Measurements from ENCODE around the gene ITPRIPL1. TPM values are rescaled to one million over a fixed set of nuclear protein-coding genes. Genes with fewer than 3 reads are reported as not detected.
A peak's percentile ranks its signal among the peaks of the same experiment; 100 is the strongest.
"Not testable (repeated sequence)": the region's sequence is repeated elsewhere in the genome, so short reads cannot be mapped to it uniquely, and the experiment has no call there.

The ITPRIPL1 gene
- 3.1 TPM for total RNA-seq
- long read RNA-seq, transcript ITPRIPL1-204 (3 exons, 1,946 nt): major isoform, 8 of 12 reads
- long read RNA-seq, partial matches to known transcripts: 0 of 12 reads
- long read RNA-seq, other reads (novel, unspliced or antisense): 0 of 12 reads

GRCh38 chr2:96325041-96325883 lies at the start of gene ITPRIPL1:
Gene ITPRIPL1, plus strand, starts transcription at chr2:96325317. Its CDS starts 523 bp downstream, at chr2:96325840.
- DNase-seq (ENCODE audit: low spot score): peak; percentile 90

GRCh38 chr2:96276787-96277499 lies 48.2 kb upstream of the ITPRIPL1 start:
- DNase-seq (ENCODE audit: low spot score): no peak

- no peak for DNase-seq (ENCODE audit: low spot score)
These were observed 37.8 kb upstream of the ITPRIPL1 start for GRCh38 chr2:96287273-96287856.

- no peak for DNase-seq (ENCODE audit: low spot score)
These were observed 33.4 kb upstream of the ITPRIPL1 start for GRCh38 chr2:96291751-96292150.

- not testable (repeated sequence) for DNase-seq (ENCODE audit: low spot score)
These were observed 30.8 kb upstream of the ITPRIPL1 start for GRCh38 chr2:96294271-96294670.

GRCh38 chr2:96296925-96297324 lies 28.2 kb upstream of the ITPRIPL1 start:
- no peak for DNase-seq (ENCODE audit: low spot score)

- DNase-seq (ENCODE audit: low spot score): no peak
These were observed 23.3 kb upstream of the ITPRIPL1 start for GRCh38 chr2:96301865-96302264.

- no peak for DNase-seq (ENCODE audit: low spot score)
These were observed 20.5 kb upstream of the ITPRIPL1 start for GRCh38 chr2:96304606-96305005.

GRCh38 chr2:96305091-96305978 lies 19.8 kb upstream of the ITPRIPL1 start, which contains the start of gene SNRNP200:
Gene SNRNP200, minus strand, starts transcription at chr2:96305546. Its CDS starts 109 bp downstream, at chr2:96305437.
- DNase-seq (ENCODE audit: low spot score): peak; percentile 95

GRCh38 chr2:96305979-96306308 lies 19.2 kb upstream of the ITPRIPL1 start:
- peak; percentile 73 for DNase-seq (ENCODE audit: low spot score)

GRCh38 chr2:96306370-96306769 lies 18.7 kb upstream of the ITPRIPL1 start:
- DNase-seq (ENCODE audit: low spot score): no peak

- no peak for DNase-seq (ENCODE audit: low spot score)
These were observed 16.9 kb upstream of the ITPRIPL1 start for GRCh38 chr2:96308248-96308647.

GRCh38 chr2:96315005-96315399 lies 10.1 kb upstream of the ITPRIPL1 start:
- peak; percentile 30 for DNase-seq (ENCODE audit: low spot score)

- DNase-seq (ENCODE audit: low spot score): peak; percentile 39
These were observed 9.6 kb upstream of the ITPRIPL1 start for GRCh38 chr2:96315400-96316071.

- no peak for DNase-seq (ENCODE audit: low spot score)
These were observed 8.1 kb upstream of the ITPRIPL1 start for GRCh38 chr2:96316999-96317398.

- peak; percentile 37 for DNase-seq (ENCODE audit: low spot score)
These were observed 7.5 kb upstream of the ITPRIPL1 start for GRCh38 chr2:96317584-96317997.

GRCh38 chr2:96318723-96319122 lies 6.4 kb upstream of the ITPRIPL1 start:
- DNase-seq (ENCODE audit: low spot score): no peak

GRCh38 chr2:96319396-96319795 lies 5.7 kb upstream of the ITPRIPL1 start:
- DNase-seq (ENCODE audit: low spot score): no peak

GRCh38 chr2:96320326-96320725 lies 4.8 kb upstream of the ITPRIPL1 start:
- DNase-seq (ENCODE audit: low spot score): no peak
